Activated T-cell treated with anti-CD3 and anti-CD28 coated beads, Interleukin-2, amount 50 U/mL, for 72 hours (primary cell): Measurements from ENCODE around the gene LAMA2. TPM values are rescaled to one million over a fixed set of nuclear protein-coding genes. Genes with fewer than 3 reads are reported as not detected.
A peak's percentile ranks its signal among the peaks of the same experiment; 100 is the strongest.

Source experiments
- ATAC-seq, 2 donors: fragments of 150-1000 bp; cut with Tn5 transposase; replicated peaks in 1 of 2; 2 replicates each; pipeline ENCODE4 v1.10.0; 2021; ENCODE audit warnings: moderate library complexity in 2 of 2, mild to moderate bottlenecking in 1 of 2
- DNase-seq, 2 donors: peaks; one replicate each; pipeline ENCODE4 v3.0.0; 2021 to 2022; ENCODE audit warnings: mixed read lengths in 1 of 2
- H3K27ac Mint-ChIP-seq: one replicate; pipeline ENCODE4 v1.8.0; 2022; ENCODE audit warnings: mild to moderate bottlenecking, moderate library complexity, mixed read lengths
- H3K27me3 Mint-ChIP-seq: one replicate; pipeline ENCODE4 v1.8.0; 2022; ENCODE audit warnings: low read depth, mixed read lengths
- H3K36me3 Mint-ChIP-seq, 2 donors: one replicate each; pipeline ENCODE4 v1.8.0; 2022; ENCODE audit warnings: mixed read lengths in 2 of 2, mild to moderate bottlenecking in 1 of 2; ENCODE audit not compliant: insufficient read depth in 2 of 2
- H3K4me1 Mint-ChIP-seq: one replicate; pipeline ENCODE4 v1.8.0; 2022; ENCODE audit warnings: low read depth, mixed read lengths
- H3K4me3 Mint-ChIP-seq, 2 donors: one replicate each; pipeline ENCODE4 v1.8.0; 2022; ENCODE audit warnings: mild to moderate bottlenecking in 2 of 2, mixed read lengths in 2 of 2, moderate library complexity in 2 of 2
- H3K9me3 Mint-ChIP-seq, 2 donors: one replicate each; pipeline ENCODE4 v1.8.0; 2022; ENCODE audit warnings: mixed read lengths in 2 of 2
- total RNA-seq, 2 donors: library from RNA; stranded (reverse); gene quantifications; one replicate each; pipeline ENCODE4 v1.2.3, GENCODE V29; 2022

Gene LAMA2, protein sequence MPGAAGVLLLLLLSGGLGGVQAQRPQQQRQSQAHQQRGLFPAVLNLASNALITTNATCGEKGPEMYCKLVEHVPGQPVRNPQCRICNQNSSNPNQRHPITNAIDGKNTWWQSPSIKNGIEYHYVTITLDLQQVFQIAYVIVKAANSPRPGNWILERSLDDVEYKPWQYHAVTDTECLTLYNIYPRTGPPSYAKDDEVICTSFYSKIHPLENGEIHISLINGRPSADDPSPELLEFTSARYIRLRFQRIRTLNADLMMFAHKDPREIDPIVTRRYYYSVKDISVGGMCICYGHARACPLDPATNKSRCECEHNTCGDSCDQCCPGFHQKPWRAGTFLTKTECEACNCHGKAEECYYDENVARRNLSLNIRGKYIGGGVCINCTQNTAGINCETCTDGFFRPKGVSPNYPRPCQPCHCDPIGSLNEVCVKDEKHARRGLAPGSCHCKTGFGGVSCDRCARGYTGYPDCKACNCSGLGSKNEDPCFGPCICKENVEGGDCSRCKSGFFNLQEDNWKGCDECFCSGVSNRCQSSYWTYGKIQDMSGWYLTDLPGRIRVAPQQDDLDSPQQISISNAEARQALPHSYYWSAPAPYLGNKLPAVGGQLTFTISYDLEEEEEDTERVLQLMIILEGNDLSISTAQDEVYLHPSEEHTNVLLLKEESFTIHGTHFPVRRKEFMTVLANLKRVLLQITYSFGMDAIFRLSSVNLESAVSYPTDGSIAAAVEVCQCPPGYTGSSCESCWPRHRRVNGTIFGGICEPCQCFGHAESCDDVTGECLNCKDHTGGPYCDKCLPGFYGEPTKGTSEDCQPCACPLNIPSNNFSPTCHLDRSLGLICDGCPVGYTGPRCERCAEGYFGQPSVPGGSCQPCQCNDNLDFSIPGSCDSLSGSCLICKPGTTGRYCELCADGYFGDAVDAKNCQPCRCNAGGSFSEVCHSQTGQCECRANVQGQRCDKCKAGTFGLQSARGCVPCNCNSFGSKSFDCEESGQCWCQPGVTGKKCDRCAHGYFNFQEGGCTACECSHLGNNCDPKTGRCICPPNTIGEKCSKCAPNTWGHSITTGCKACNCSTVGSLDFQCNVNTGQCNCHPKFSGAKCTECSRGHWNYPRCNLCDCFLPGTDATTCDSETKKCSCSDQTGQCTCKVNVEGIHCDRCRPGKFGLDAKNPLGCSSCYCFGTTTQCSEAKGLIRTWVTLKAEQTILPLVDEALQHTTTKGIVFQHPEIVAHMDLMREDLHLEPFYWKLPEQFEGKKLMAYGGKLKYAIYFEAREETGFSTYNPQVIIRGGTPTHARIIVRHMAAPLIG (N-terminal part only)
- under 1 TPM in 1 of 2 donors, not detected in 1; 0.05 TPM for total RNA-seq

GRCh38 chr6:128882991-128883611, at the start of gene LAMA2:
Gene LAMA2, plus strand, starts transcription at chr6:128883138. Its CDS starts 108 bp downstream, at chr6:128883246.
- Mint-ChIP-seq H3K27me3 (peaks cover 36% of the 10 kb centered on the region), H3K4me1 (peaks cover 9% of the 10 kb centered on the region), H3K36me3 (no peaks in the 10 kb centered on the region), H3K4me3 (peak within 1 kb of the TSS; percentile 57 to 75), H3K27ac (no peak within 1 kb of the TSS), H3K9me3 (no peaks in the 10 kb centered on the region)
- DNase-seq (no peak), ATAC-seq (no peak)

- DNase-seq (no peak), ATAC-seq (no peak)
- H3K36me3 Mint-ChIP-seq, result no peaks in the 10 kb centered on the region
- peaks cover 0 to 2% of the 10 kb centered on the region in 2 donors for H3K9me3 Mint-ChIP-seq
- H3K4me1 Mint-ChIP-seq, result no peaks in the 10 kb centered on the region
- H3K27ac Mint-ChIP-seq, result no peak overlapping the region
- H3K4me3 Mint-ChIP-seq, result no peak overlapping the region
- no peaks in the 10 kb centered on the region for H3K27me3 Mint-ChIP-seq
Observed at GRCh38 chr6:128836761-128837160, 46.2 kb upstream of the LAMA2 start.

DNA sequence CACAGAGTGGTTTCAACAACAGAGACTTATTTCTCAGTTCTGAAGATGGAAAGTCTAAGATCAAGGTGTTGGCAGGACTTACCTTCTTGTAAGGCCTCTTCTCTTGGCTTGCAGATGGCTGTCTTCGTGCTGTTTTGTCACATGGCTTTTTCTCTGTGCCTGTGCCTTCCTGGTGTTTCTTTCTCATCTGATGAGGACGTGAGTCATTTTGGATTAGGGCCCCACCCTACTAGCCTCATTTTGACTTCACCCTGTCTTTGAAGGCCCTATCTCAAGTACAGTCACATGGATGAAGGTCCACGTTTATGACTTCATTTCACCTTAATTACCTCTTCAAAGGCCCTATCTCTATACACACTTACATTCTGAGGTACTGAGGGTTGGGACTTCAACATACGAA, 41.4 kb upstream of the LAMA2 start:
- no peak overlapping the region for H3K4me3 Mint-ChIP-seq
- H3K4me1 Mint-ChIP-seq, result no peaks in the 10 kb centered on the region
- no peaks in the 10 kb centered on the region for H3K36me3 Mint-ChIP-seq
- DNase-seq (no peak), ATAC-seq (no peak)
- H3K27me3 Mint-ChIP-seq, result no peaks in the 10 kb centered on the region
- H3K9me3 Mint-ChIP-seq, result no peaks in the 10 kb centered on the region
- no peak overlapping the region for H3K27ac Mint-ChIP-seq

- H3K27me3 Mint-ChIP-seq, result no peaks in the 10 kb centered on the region
- H3K4me3 Mint-ChIP-seq, result no peak overlapping the region
- no peak for DNase-seq
- ATAC-seq, result no peak
- H3K36me3 Mint-ChIP-seq, result no peaks in the 10 kb centered on the region
- no peak overlapping the region for H3K27ac Mint-ChIP-seq
- no peaks in the 10 kb centered on the region for H3K4me1 Mint-ChIP-seq
- no peaks in the 10 kb centered on the region for H3K9me3 Mint-ChIP-seq
Observed at GRCh38 chr6:128844598-128844997, 38.3 kb upstream of the LAMA2 start.

GRCh38 chr6:128847431-128848210, 35.3 kb upstream of the LAMA2 start:
- Mint-ChIP-seq H3K36me3 (no peaks in the 10 kb centered on the region), H3K9me3 (no peaks in the 10 kb centered on the region), H3K27me3 (no peaks in the 10 kb centered on the region), H3K4me3 (no peak overlapping the region), H3K27ac (no peak overlapping the region), H3K4me1 (no peaks in the 10 kb centered on the region)
- ATAC-seq, result no peak
- DNase-seq, result no peak

- H3K4me3 Mint-ChIP-seq, result no peak overlapping the region
- no peaks in the 10 kb centered on the region for H3K4me1 Mint-ChIP-seq
- no peaks in the 10 kb centered on the region for H3K36me3 Mint-ChIP-seq
- ATAC-seq (no peak), DNase-seq (no peak)
- no peak overlapping the region for H3K27ac Mint-ChIP-seq
- H3K27me3 Mint-ChIP-seq, result no peaks in the 10 kb centered on the region
- H3K9me3 Mint-ChIP-seq, result no peaks in the 10 kb centered on the region
Observed at GRCh38 chr6:128848212-128848935, 34.6 kb upstream of the LAMA2 start.

GRCh38 chr6:128855581-128856085, 27.3 kb upstream of the LAMA2 start:
- no peaks in the 10 kb centered on the region for H3K36me3 Mint-ChIP-seq
- no peaks in the 10 kb centered on the region for H3K27me3 Mint-ChIP-seq
- peaks cover 0 to under 1% of the 10 kb centered on the region in 2 donors for H3K9me3 Mint-ChIP-seq
- H3K4me1 Mint-ChIP-seq, result no peaks in the 10 kb centered on the region
- H3K4me3 Mint-ChIP-seq, result no peak overlapping the region
- ATAC-seq (no peak), DNase-seq (no peak)
- no peak overlapping the region for H3K27ac Mint-ChIP-seq

GRCh38 chr6:128857806-128858205, 25.1 kb upstream of the LAMA2 start:
- Mint-ChIP-seq H3K9me3 (peaks cover 6 to 8% of the 10 kb centered on the region in 2 donors), H3K27ac (no peak overlapping the region), H3K36me3 (peaks cover 0 to 3% of the 10 kb centered on the region in 2 donors), H3K4me1 (no peaks in the 10 kb centered on the region), H3K27me3 (no peaks in the 10 kb centered on the region), H3K4me3 (no peak overlapping the region)
- no peak for DNase-seq
- ATAC-seq, result no peak

- DNase-seq (no peak), ATAC-seq (no peak)
- Mint-ChIP-seq H3K27ac (no peak overlapping the region), H3K4me3 (no peak overlapping the region), H3K9me3 (peaks cover 6 to 8% of the 10 kb centered on the region in 2 donors), H3K4me1 (no peaks in the 10 kb centered on the region), H3K36me3 (peaks cover 0 to 3% of the 10 kb centered on the region in 2 donors), H3K27me3 (no peaks in the 10 kb centered on the region)
Observed at GRCh38 chr6:128860782-128861181, 22.2 kb upstream of the LAMA2 start.

DNA sequence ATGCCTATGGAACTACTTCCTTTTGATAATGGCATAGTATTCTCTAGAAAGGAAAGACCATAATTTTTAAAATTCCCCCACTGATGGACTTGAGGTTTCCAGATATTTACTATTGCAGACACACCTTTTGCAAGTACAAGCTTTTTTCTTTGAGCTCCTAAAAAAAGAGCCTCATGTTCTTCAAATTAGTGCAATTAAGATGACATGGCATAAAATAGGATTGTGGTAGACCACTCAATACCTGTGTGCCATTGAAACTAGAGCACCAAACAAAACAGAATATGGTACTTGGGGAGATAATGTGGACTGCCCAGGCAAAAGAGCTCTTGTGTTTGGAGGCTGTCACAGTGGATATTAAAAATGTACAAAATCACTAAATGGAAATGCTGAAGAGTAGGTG, 19.0 kb upstream of the LAMA2 start:
- H3K27ac Mint-ChIP-seq, result no peak overlapping the region
- H3K27me3 Mint-ChIP-seq, result no peaks in the 10 kb centered on the region
- DNase-seq, result no peak
- peaks cover 0 to 3% of the 10 kb centered on the region in 2 donors for H3K36me3 Mint-ChIP-seq
- no peaks in the 10 kb centered on the region for H3K4me1 Mint-ChIP-seq
- no peak for ATAC-seq
- H3K9me3 Mint-ChIP-seq, result peaks cover 6 to 8% of the 10 kb centered on the region in 2 donors
- no peak overlapping the region for H3K4me3 Mint-ChIP-seq

- ATAC-seq, result no peak
- no peaks in the 10 kb centered on the region for H3K27me3 Mint-ChIP-seq
- no peak for DNase-seq
- H3K4me3 Mint-ChIP-seq, result no peak overlapping the region
- no peaks in the 10 kb centered on the region for H3K4me1 Mint-ChIP-seq
- peaks cover 0 to 4% of the 10 kb centered on the region in 2 donors for H3K9me3 Mint-ChIP-seq
- no peak overlapping the region for H3K27ac Mint-ChIP-seq
- H3K36me3 Mint-ChIP-seq, result peaks cover 0 to 1% of the 10 kb centered on the region in 2 donors
Observed at GRCh38 chr6:128870746-128871145, 12.2 kb upstream of the LAMA2 start.
